Spleen (tissue), 11 donors: ENCODE measurements around the gene CD48. TPM values are rescaled to one million over a fixed set of nuclear protein-coding genes. Genes with fewer than 3 reads are reported as not detected.

Source experiments
- DNase-seq: peaks from one replicate; pipeline ENCODE4 v3.0.0-alpha.2; 2020
- H3K27ac ChIP-seq, 8 donors: fragments of 200-600 bp; sonication (generic) in 7 of 8; 1 replicate in 4 of 8; 2 replicates in 4 of 8; pipeline versions ENCODE4 v1.5.0 to v1.8.0; 2016 to 2021; ENCODE audit warnings: inconsistent platforms in 4 of 8, mild to moderate bottlenecking in 4 of 8, moderate library complexity in 1 of 8
- H3K27me3 ChIP-seq, 7 donors: fragments of 200-600 bp; sonication (generic) in 6 of 7; replicated peaks in 1 of 7; 1 replicate in 4 of 7; 2 replicates in 3 of 7; pipeline versions ENCODE4 v1.5.0 to v1.8.0; 2016 to 2021; ENCODE audit warnings: inconsistent platforms in 3 of 7, mild to moderate bottlenecking in 1 of 7
- H3K36me3 ChIP-seq, 6 donors: fragments of 200-600 bp; sonication (generic) in 5 of 6; 1 replicate in 4 of 6; 2 replicates in 2 of 6; pipeline versions ENCODE4 v1.5.0 to v1.8.0; 2016 to 2021; ENCODE audit warnings: inconsistent platforms in 2 of 6
- H3K4me1 ChIP-seq, 6 donors: fragments of 200-600 bp; sonication (generic) in 5 of 6; 1 replicate in 3 of 6; 2 replicates in 3 of 6; pipeline versions ENCODE4 v1.5.0 to v1.8.0; 2016 to 2021; ENCODE audit warnings: inconsistent platforms in 3 of 6
- H3K4me3 ChIP-seq, 8 donors: fragments of 200-600 bp; sonication (generic) in 7 of 8; 1 replicate in 4 of 8; 2 replicates in 4 of 8; pipeline versions ENCODE4 v1.5.0 to v1.8.0; 2016 to 2021; ENCODE audit warnings: inconsistent platforms in 4 of 8, mild to moderate bottlenecking in 4 of 8, moderate library complexity in 2 of 8
- H3K9me3 ChIP-seq, 8 donors: fragments of 200-600 bp; sonication (generic) in 7 of 8; 1 replicate in 4 of 8; 2 replicates in 4 of 8; pipeline versions ENCODE4 v1.5.0 to v1.8.0; 2016 to 2021; ENCODE audit warnings: inconsistent platforms in 4 of 8
- CTCF ChIP-seq, 11 experiments: fragments of 200-600 bp in 7 of 11; fragments of 450-650 bp in 4 of 11; sonication (generic) in 4 of 11; IDR thresholded peaks in 8 of 11; conservative IDR thresholded peaks in 3 of 11; 1 replicate in 7 of 11; 2 replicates in 4 of 11; pipeline versions ENCODE4 v1.4.0 to v1.8.0; 2016 to 2021; ENCODE audit warnings: antibody characterized with exemption in 11 of 11, inconsistent platforms in 4 of 11, mild to moderate bottlenecking in 1 of 11
- POLR2A ChIP-seq, 3 donors: fragments of 450-650 bp; IDR thresholded peaks; one replicate each; pipeline ENCODE4 v1.5.1; 2017; ENCODE audit warnings: antibody characterized with exemption in 3 of 3, mild to moderate bottlenecking in 1 of 3
- POLR2AphosphoS5 ChIP-seq, 3 donors: sonication (generic); formaldehyde crosslinking; IDR thresholded peaks; one replicate each; pipeline ENCODE4 v1.5.1; 2017; ENCODE audit warnings: antibody characterized with exemption in 3 of 3
- WGBS, 5 donors: extraction: QIAGEN DNeasy Blood & Tissue Kit in 3 of 5; methylation state at CpG; one replicate each; pipeline versions ENCODE4 v1.1.5 to v1.1.7; 2013 to 2018; 5-methylcytosine and 5-hydroxymethylcytosine counted together
- intact Hi-C: fragments of 100-400 bp; cut with DNase I; formaldehyde crosslinking; loops from one replicate; pipeline ENCODE4 v1.15.0; 2023; ENCODE audit warnings: low total_unique reads
- polyA plus RNA-seq, 3 donors: library from polyadenylated mRNA; stranded (reverse); fragments of 200-250 nt; gene quantifications; one replicate each; pipeline ENCODE4 v1.2.1, GENCODE V29; 2013
- total RNA-seq, 7 donors: library from RNA; depleted of rRNA in 3 of 7; stranded (reverse); fragments of >200 nt in 3 of 7; fragmentation: NEBNext Ultra II Directional in 4 of 7; extraction: Animal tissue kit (Norgen Biotek cat#: 25700) in 4 of 7; gene quantifications; one replicate each; pipeline versions ENCODE4 v1.1.0 to v1.2.1, GENCODE V29; 2016 to 2021
- donor health status: healthy with polysubstance abuse.
- donor health status: DM: no; HTN: no; CAD: no; lungs with moderate emphysema.
- donor health status: DM: no; HTN: no; CAD: no.
- donor health status: Bipolar disorder and iron deficiency.
- donor health status: healthy.
- donor health status: DM: no; HTN: no; CAD: no.
- donor health status: DM: yes; HTN: yes; CAD: no.

The CD48 gene
- total and polyA plus RNA-seq, 10 donors: 150 to 510 (median 248) TPM

- TF ChIP-seq POLR2A (IDR thresholded peaks at IDR 0.05): no peak
- TF ChIP-seq POLR2AphosphoS5 (IDR thresholded peaks at IDR 0.05): peak in 1 of 3 donors; percentile 76
- TF ChIP-seq CTCF (IDR thresholded peaks at IDR 0.05 in 8 of 11, conservative IDR thresholded peaks at IDR 0.05 in 3 of 11): no peak
- H3K9me3 ChIP-seq: peaks cover 0 to 16% (median 12%) of the 10 kb centered on the region in 8 donors
- peak overlapping the region; percentile 68 to 90 (median 86) for H3K27ac ChIP-seq
- intact Hi-C loops: no loop called here
- peaks cover 36 to 61% (median 49%) of the 10 kb centered on the region in 6 donors for H3K4me1 ChIP-seq
- DNase-seq: peak; percentile 85
- H3K36me3 ChIP-seq: no peaks in the 10 kb centered on the region
- H3K27me3 ChIP-seq: no peaks in the 10 kb centered on the region
- 8 to 17% (median 11%) methylated on average over 6 of the region's 6 CpGs for WGBS, 5 donors
- H3K4me3 ChIP-seq: peak overlapping the region in 1 of 8 donors; percentile 30
Observed at GRCh38 chr1:160665330-160666078, 46.1 kb downstream of the CD48 start.

GRCh38 chr1:160664573-160665051 lies 47.0 kb downstream of the CD48 start:
- Histone ChIP-seq H3K27ac (peak overlapping the region; percentile 68 to 90 (median 86)), H3K4me1 (peaks cover 36 to 61% (median 49%) of the 10 kb centered on the region in 6 donors), H3K36me3 (no peaks in the 10 kb centered on the region), H3K27me3 (no peaks in the 10 kb centered on the region), H3K9me3 (peaks cover 0 to 11% (median 8%) of the 10 kb centered on the region in 8 donors), H3K4me3 (no peak overlapping the region)
- intact Hi-C loops: no loop called here
- 27 to 49% (median 41%) methylated on average over 3 of the region's 3 CpGs for WGBS, 5 donors
- TF ChIP-seq CTCF (IDR thresholded peaks at IDR 0.05 in 8 of 11, conservative IDR thresholded peaks at IDR 0.05 in 3 of 11): no peak
- TF ChIP-seq POLR2AphosphoS5 (IDR thresholded peaks at IDR 0.05): peak in 1 of 3 donors; percentile 41
- no peak for DNase-seq

GRCh38 chr1:160662910-160663309 lies 48.7 kb downstream of the CD48 start:
- Histone ChIP-seq H3K27ac (peak overlapping the region in 4 of 8 donors; percentile 21 to 90 (median 88)), H3K36me3 (no peaks in the 10 kb centered on the region), H3K4me3 (no peak overlapping the region), H3K27me3 (no peaks in the 10 kb centered on the region), H3K4me1 (peaks cover 38 to 72% (median 59%) of the 10 kb centered on the region in 6 donors), H3K9me3 (no peaks in the 10 kb centered on the region)
- DNase-seq: no peak
- 44 to 59% (median 46%) methylated on average over 4 of the region's 4 CpGs for WGBS, 5 donors
- intact Hi-C loops: no loop called here
- TF ChIP-seq POLR2AphosphoS5 (IDR thresholded peaks at IDR 0.05) (no peak), CTCF (IDR thresholded peaks at IDR 0.05 in 8 of 11, conservative IDR thresholded peaks at IDR 0.05 in 3 of 11) (no peak), POLR2A (IDR thresholded peaks at IDR 0.05) (no peak)

GRCh38 chr1:160659566-160659965 lies 52.1 kb downstream of the CD48 start:
- 93 to 99% (median 95%) methylated on average over 4 of the region's 4 CpGs for WGBS, 5 donors
- Histone ChIP-seq H3K4me1 (peaks cover 21 to 61% (median 42%) of the 10 kb centered on the region in 6 donors), H3K9me3 (no peaks in the 10 kb centered on the region), H3K27me3 (no peaks in the 10 kb centered on the region), H3K4me3 (no peak overlapping the region), H3K36me3 (no peaks in the 10 kb centered on the region), H3K27ac (no peak overlapping the region)
- intact Hi-C loops: no loop called here
- DNase-seq: no peak
- TF ChIP-seq POLR2AphosphoS5 (IDR thresholded peaks at IDR 0.05) (no peak), CTCF (IDR thresholded peaks at IDR 0.05 in 8 of 11, conservative IDR thresholded peaks at IDR 0.05 in 3 of 11) (no peak), POLR2A (IDR thresholded peaks at IDR 0.05) (no peak)
